IPS DF 19.7 (cell line): ENCODE results near the gene POLR1C.
"Not testable (repeated sequence)": the region's sequence is repeated elsewhere in the genome, so short reads cannot be mapped to it uniquely, and the experiment has no call there.

Experiments used
- DNase-seq: peaks from one replicate; pipeline ENCODE4 v3.0.0-alpha.2; 2013; ENCODE audit warnings: low read depth, low spot score

The POLR1C gene

DNA sequence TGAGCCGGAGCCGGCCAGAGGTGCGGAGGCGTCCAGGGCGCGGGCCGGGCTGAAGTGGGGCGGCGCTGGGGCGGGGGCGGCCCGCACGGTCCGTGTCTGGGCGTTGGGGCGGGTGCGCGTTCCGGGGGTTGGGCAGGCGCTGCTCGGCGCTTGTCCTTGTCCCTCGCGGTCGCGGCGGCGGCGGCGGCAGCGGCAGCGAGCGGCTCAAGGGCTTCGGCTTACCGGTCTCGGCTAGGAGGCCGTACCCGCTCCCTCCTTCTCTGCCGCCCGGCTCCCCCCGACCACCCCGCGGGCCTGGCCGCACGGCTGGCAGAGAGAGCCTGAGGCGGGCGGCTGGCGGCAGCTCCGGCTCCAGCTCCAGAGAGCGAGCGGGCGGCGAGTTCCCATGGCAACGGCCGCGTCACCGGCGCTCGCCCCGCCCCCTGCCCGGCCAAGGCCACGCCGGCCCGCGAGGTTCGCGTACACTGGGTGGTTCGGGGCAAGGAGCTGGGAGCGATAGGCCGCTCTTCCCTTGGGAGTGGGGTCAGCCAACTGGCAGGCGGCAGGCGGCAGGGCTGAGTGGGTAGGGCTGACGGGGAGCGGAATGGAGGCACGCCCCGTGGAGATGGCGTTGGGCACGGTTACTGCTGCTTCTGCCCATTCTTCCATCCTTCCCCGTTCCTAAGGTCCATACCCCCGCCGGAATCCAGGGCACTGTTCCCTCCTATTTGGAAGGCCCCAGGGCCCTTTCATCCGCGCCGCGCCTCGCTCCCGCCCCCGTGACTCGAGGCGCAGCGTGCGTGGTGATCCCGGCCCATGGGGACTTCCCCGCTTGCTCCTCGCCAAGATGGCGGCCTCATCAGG, 6.7 kb upstream of the POLR1C start, which contains the start of gene LRRC73:
TSS of gene LRRC73 (minus strand) at position 363 of the 843 bp plus-strand sequence. CDS start 561 bp downstream, outside the sequence.
- no peak for DNase-seq

DNA sequence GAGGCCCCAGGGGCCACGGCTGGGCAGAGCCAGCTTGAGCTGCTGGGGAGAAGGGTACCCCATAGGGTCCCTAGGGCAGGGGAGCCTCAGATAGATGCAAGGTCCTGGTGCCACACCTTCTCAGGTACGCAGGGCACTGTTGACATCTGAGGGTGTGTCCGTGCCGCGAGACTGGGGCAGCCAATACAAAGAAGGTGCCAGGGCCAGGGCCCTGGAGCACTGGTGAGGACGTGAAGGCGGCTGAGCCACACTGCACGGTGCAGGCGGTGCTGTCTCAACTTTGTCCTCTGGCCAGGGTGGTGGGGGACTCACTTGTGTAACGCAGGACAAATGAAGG, 6.1 kb upstream of the POLR1C start:
- no peak for DNase-seq

DNA sequence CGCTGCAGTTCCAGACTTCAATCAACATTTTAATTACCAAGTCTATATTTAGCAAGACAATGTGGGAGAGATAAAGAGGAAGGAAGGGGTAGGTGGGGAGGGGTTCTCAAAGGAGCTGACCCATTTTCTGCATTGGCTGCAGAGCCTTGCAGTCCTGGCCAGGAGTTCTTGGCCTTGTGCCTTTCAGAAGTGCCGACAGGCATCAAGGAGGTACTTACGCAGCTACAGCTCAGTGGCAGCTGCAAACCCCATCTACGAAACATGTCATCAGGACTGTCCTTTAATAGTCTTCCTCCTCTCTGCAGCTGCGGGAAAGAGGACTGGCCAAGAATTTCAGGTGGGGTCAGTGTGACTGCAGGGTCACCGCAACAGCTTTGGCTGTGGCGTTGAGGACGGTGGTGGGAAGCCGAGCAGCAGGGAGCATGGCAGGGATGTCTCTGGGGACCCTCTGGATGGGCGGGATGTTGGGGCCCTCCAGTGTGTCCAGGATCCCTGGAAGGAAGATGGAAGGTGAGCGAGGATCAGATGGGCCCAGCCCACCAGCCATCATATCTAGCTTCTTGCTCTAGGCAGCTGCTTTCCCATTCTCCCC, 5.0 kb upstream of the POLR1C start:
- DNase-seq = no peak

DNA sequence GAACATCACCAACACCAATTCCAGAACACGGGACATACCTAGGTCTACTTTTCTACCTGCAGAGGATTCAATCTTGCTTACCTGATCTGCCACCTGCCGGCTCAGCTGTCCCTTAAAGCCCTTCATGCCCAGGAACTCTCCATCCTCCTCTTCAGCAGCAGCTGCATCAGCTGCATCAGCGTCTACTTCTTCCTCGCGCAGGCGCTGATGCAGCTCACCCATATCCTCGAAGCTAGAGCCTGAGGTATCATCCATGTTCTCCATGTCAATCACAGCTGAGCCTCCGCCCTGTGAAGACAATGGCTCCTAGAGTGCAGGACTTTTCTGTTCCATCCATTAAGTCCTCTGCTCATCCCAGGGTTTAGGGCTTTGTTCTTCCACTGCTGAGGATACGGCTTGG, 1.1 kb upstream of the POLR1C start:
- DNase-seq = no peak

DNA sequence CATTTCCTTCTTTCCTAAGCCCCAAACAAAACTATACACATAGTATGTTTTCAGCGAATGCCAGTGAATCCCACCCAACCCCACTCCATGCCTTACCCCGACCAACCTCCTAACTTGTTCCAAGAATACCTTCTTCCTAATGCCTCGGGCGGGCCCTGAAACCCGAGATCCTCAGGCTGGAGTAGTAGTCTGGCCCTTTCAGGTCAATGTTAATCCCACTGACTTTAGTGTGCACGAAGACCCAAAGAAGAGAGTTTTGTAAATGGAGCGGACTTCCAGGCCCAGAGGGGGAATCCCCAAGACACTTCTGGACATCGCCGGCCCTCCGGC, 557 bp upstream of the POLR1C start:
- DNase-seq = no peak

DNA sequence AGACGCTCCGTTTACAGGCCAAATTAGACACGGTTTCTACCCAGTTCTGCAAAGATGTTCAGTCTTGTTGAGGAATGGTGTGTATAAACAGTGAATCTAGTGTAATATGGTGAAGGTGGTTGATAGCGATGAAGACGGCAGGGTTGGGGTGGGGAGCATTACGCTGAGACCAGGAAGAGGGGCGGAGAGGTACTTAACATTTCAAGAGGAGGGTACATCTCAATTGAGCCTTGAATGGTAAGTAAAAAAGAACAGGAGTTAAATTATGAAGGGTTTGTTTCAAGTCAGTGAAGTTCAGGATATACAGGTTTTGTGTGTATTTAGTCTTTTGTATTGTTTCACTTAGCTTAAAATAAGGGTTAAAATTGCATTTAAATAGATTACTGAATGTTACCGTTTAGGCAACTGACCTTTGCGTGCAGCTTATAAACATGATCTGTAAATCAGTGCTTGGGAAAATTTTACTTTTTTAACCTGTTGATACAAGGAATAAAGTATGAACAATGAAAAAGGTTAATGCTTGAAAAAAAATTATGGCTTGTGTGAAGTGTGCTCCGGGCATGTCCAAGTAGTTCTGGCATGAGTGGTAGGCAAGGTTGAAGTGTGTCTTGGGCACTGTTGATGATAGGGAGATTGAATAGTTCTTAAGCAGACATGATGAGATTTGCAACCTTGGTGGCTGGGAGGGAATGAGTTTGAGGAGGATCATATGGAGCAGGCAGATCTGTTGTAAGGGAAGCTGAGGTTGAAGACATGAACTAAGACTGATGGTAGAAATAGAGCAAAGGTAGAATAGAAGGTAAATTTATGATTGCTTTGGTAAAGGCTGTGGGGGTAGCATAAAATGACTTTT, 842 bp downstream of the POLR1C start:
- DNase-seq = no peak

DNA sequence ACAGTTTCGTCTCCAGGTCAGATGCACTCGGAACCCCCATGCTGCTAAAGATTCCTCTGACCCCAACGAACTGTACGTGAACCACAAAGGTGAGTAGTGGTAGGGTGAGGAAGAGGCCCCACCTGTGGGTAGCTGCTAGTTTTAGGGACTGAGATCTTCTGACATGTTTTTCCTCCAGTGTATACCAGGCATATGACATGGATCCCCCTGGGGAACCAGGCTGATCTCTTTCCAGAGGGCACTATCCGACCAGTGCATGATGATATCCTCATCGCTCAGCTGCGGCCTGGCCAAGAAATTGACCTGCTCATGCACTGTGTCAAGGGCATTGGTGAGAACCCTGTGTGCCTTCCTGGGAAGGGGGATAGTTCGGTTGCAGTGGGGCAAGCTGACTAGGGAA, 3.2 kb downstream of the POLR1C start:
- DNase-seq = no peak

DNA sequence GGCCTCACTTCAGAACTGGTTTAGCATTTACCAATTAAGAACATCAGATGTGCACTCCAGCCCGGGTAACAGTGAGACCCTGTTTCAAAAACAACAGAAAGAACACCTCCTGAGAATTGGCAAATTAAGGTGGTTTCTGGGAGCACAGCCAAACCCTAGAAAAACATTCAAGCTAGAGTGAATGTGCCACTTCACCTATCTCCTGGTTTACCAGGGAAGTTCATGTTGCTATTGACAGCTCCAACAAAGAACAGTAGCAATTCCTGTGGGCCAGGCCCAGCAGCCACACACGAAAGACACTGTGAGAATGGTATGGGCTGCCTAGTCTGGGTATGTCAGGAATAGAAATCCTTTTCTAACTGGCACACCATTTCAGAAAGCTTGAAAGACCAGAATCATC, 4.9 kb downstream of the POLR1C start:
- DNase-seq = no peak

DNA sequence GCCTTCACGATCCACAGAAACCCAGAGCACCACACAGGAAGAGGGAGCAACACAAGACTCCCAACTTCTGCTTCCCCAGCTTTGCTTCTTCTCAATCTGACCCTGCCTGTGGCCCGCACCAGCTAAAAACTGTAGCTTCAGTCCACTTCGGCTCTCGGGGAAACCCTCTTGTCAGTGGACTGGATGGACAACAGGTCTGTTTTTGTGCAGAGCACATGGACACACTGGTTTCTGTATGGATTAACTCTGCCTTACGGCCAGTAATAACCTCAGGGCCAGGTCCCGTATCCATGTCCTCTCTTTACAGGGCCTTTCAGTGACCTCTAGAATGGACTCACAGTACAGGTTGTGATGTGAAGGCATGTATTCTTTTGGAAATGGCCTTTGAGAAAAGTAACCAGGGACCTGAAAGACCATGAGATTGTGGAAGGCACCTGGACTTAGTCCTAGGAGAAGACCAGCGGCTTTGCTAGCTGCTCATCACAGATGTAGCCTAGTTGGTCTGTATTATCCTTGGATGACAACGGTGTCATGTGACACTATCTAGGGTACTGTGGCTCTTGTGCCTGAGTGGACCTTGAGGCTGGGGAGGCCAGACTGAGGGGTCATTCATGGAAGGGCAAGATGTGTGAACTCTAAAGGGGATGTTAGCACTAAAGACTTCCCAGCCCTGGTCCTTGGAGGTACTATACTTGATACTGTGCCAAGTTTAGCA, 5.8 kb downstream of the POLR1C start:
- DNase-seq = no peak

DNA sequence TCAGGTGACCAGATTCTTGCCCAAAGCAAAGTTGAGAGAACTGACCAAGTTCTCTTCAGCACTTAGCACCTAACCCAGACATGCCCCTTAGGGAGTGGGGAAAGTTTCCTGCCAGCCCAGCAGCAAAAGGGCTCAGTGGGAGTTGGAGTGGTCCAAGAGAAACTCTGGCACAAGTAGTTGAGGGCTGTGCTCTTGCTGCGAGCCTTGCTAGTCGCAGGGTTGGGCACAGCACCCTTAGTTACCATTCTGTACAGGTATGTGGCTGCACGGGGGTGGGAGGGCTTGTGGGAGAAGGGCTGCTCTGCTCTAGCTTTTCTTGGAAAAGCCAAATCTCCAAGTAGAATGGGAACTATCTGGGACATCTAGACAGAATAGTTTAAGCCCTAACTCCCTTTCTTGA, 6.4 kb downstream of the POLR1C start:
- DNase-seq = no peak

DNA sequence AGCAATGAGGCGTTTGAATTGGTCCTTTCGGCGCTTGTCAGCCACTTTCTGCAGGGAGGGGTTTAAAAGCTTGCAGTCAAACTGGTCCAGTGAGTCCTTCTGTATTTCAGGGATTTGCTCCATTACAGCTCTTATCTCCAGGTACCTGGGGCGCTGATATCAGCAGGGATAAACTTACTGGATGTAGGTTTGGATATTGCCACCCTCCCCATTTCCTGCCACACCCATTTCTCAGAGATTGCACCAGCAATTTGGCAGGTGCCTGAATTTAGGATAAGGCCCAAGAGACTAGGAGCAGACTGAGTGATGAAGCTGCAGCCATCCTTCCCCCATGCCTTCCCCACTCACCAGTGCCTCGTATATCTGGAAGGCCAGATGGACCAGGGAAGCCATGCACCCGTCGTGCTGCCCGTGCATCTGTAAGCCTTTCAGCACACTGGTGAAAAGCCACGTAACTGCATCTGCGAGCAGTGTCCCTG, 7.6 kb downstream of the POLR1C start:
- no peak for DNase-seq

DNA sequence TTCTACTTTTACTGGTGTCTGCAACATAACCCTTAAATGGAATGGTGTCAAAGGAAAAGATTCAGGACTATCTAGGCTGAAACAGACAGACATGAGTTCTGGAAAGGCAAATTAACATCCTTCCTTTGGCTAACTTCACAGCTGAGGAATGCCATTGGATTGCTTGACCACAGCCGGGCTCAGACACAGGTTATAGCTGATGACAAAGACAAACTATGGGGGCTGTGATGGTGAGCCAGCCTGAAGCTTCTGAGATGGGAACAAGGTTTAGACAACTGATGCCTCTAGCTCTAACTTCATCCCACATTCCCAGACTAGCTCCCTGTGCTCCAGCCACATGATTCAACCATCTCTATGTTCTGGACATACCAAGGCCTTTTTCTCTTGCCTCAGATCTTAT, 15.3 kb downstream of the POLR1C start:
- no peak for DNase-seq

DNA sequence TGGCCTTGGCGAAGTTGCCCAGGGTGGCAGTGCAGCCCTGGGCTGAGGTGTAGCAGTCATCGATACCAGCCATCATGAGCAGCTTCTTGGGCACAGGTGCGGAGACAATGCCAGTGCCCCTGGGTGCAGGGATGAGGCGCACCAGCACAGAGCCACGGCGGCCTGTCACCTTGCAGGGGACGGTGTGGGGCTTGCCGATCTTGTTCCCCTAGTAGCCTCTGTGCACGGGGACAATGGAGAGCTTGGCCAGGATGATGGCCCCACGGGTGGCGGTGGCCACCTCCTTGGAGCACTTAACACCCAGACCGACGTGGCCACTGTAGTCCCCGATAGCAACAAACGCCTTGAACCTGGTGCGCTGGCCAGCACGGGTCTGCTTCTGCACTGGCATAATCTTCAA, 22.1 kb downstream of the POLR1C start:
- DNase-seq = not testable (repeated sequence)

DNA sequence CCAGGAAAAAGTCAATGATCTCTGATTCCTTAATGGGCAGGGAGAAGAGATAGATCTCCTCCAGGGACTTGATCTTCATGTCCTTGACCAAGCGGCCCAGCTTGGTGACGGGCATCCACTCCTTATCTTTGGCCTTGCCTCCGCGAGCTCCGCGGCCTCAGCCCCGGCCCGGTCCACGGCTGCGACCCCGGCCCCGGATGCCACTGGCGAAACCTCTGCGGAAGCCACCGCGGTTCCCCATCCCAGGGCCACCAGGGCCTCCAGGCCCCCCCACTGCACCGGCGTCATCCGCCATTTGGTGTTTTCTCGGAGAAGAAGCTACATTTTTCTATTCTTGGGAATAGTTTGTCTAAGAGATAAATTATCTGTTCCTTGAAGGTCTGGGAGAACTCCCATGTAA, 22.5 kb downstream of the POLR1C start:
- not testable (repeated sequence) for DNase-seq

DNA sequence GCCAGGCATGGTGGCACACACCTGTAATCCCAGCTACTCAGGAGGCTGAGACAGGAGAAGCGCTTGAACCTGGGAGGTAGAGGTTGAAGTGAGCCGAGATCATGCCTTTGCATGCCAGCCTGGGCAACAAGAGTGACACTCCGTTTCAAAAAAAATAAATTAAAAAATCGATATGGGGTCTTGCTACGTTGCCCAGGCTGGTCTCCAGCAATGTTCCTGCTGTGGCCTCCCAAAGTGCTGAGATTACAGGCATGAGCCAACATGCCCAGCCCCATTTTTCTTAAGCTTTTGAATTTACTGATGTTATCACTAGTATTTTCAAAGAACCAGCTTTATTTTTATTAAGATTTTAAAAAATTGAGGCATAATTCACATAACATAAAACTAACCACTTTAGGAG, 23.6 kb downstream of the POLR1C start:
- DNase-seq = no peak

DNA sequence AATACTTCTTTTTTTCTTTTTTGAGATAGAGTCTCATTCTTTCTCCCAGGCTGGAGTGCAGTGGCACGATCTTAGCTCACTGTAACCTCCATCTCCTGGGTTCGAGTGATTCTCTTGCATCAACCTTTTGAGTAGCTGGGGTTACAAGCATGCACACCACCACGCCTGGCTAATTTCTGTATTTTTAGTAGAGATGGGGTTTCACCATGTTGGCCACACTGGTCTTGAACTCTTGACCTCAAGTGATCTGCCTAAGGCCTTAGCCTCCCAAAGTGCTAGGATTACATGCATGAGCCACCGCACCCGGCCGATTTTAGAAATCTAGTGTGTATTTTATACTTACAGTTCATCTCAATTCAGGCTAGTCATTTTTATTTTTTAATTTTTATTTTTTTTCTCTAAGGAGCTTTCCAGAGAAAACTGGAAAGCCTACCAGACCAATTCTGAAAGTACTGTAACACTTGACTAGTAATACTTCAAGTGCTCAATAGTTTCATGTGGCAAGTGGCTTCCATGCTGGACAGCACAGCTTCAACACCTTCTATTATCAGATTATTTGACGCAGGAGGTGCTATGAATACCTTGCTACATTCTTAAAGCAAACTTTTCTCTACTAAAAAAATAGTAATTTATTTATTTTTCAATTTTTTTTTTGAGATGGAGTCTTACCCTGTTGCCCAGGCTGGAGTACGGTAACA, 25.0 kb downstream of the POLR1C start:
- no peak for DNase-seq

DNA sequence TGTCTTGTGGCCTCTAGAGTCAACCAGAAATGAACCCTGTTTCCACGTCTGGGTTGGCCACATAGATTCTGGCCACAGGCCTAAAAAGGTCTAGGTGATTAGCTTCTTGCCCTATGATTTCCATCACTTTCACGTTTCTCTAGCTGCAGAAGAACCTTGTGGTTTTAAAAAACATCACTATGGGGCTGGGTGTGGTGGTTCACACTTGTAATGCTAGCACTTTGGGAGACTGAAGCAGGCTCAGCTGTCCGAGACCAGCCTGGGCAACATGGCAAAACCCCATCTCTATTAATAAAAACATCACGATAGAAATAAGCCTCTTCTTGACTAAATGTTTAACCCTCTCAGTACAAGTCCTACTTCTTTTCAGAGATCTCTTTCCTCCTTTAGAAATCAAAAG, 27.6 kb downstream of the POLR1C start:
- DNase-seq = no peak

DNA sequence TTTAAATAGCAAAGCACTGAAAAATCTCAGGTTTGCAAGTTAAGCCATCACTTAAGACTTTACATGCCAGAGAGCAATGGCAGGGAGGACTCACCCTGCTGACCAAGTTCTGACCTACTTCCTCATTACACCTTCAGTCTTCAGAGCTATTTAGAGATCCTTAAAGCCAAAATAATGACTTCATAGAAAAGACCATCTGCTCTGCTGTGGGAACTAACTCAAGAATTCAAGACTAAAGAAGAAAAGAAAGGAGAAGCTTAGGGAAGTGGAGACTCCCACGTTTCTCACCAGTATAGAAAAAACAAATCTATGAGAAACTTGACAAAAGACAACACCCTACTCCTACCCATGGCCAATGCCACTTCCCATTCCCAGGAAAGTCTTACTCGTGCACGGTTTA, 30.3 kb downstream of the POLR1C start:
- no peak for DNase-seq

DNA sequence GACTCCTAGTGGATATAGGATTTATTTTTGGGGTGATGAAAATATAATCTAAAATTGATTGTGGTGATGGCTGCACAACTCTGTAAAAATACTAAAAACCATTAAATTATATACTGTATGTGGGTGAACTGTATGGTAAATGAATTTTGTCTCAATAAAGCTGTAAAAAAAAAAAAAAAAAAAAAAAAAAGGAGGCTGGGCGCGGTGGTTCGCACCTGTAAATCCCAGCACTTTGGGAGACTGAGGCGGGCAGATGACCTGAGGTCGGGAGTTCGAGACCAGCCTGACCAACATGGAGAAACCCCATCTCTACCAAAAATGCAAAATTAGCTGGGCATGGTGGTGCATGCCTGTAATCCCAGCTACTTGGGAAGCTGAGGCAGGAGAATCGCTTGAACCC, 40.7 kb downstream of the POLR1C start:
- DNase-seq = not testable (repeated sequence)

DNA sequence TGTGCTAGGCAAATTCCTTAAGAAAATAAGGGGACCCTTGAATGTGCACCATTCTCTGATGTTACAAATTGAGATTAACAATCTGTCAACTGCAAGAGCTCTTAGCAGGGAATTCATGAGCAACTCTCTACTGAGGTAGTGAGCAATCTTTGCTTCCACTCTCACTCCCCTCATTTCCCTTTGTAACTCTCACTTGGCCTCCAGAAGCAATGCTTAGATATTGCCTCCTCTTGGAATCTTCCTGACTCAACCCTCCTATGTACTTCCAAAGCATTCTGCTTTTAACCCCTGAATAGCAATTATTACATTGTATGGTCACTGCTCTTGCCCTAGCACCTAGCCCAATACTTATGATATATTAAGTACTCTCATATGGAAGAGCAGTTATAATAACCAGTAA, 42.4 kb downstream of the POLR1C start:
- DNase-seq = no peak

DNA sequence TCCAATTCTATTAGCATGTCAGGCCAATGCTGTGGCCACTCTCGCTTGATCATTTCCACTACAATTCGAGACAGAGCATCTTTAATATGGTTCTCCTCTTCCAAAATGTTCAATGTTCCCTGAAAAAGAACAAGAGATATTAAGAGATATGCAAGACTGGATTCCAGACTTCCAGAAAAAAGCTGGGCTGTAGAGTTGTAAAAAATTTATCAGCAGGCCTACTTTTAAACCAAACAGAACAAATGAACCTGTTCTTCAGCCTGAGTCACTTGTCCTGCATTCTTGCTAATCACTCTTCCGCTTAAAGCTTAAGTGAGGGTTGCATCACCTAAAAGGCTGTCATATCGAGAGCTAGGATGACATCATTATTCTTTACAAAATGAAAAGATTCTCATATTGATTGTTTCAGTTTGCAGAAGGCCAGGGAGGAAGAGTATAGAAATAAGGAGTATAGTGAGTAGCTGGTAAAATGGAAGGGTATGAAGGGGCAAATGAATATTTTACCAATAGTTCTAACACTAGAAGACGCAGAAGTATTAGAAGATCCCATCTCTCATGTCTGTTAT, 54.1 kb downstream of the POLR1C start:
- no peak for DNase-seq
